ENCODE data around the gene GTF3A.
"Not testable (repeated sequence)": the region's sequence is repeated elsewhere in the genome, so short reads cannot be mapped to it uniquely, and the experiment has no call there.

GTF3A gene

DNA sequence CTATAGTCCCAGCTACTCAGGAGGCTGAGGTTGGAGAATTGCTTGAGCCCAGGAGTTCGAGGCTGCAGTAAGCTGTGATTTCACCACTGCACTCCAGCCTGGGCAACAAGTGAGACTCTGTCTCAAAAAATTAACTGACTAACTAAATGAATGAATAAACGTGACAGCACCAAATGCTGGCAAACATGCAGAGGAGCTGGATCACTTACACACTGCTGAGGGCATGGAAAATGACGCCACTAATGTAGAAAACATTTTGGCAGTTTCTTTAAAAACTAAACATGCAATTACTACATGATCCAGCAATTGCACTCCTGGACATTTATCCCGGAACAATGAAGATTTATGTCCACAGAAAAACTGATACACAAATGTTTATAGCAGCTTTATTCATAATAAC is 31.3 kb upstream of the GTF3A start:
- H3K27ac ChIP-seq, result no peak overlapping the region
- CTCF ChIA-PET, result no interaction called here
- TF ChIP-seq, protein P1, sequence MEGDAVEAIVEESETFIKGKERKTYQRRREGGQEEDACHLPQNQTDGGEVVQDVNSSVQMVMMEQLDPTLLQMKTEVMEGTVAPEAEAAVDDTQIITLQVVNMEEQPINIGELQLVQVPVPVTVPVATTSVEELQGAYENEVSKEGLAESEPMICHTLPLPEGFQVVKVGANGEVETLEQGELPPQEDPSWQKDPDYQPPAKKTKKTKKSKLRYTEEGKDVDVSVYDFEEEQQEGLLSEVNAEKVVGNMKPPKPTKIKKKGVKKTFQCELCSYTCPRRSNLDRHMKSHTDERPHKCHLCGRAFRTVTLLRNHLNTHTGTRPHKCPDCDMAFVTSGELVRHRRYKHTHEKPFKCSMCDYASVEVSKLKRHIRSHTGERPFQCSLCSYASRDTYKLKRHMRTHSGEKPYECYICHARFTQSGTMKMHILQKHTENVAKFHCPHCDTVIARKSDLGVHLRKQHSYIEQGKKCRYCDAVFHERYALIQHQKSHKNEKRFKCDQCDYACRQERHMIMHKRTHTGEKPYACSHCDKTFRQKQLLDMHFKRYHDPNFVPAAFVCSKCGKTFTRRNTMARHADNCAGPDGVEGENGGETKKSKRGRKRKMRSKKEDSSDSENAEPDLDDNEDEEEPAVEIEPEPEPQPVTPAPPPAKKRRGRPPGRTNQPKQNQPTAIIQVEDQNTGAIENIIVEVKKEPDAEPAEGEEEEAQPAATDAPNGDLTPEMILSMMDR (conservative IDR thresholded peaks at IDR 0.05; ENCODE audit: low read depth), result no peak
- POLR2A ChIA-PET (ENCODE audit: low non-redundant PET), result no interaction called here
- no peak for DNase-seq (ENCODE audit: low spot score)

DNA sequence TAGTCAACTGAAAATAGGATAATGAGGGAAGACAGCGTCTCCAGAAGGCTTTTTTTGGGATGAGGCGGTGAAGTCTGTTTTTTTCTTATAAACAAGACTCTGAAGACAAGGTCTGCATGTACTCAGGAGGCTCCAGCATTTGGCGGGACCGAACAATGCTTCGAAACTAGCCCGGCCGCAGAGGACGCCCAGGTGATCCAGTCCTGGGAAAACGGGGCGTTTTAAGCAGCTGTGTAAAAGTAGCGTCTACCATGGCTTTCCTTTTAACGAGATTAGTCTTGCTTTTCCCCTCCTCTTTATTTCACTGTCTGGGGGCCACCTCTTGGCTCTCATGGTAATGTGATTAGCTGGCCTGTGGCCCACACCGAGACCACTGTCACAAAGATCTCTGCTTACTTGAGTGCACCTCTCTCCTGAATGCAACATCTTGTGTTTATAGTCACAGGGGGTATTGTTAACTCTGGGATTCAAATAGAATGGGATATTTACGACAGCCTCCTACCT is 29.4 kb upstream of the GTF3A start:
- ChIA-PET POLR2A (ENCODE audit: low non-redundant PET) (no interaction called here), CTCF (interaction anchor here (0.5 to 0.6 kb wide), 2 partner anchors 249 to 401 kb away, joined by 3 read pairs; no protein-coding TSS in a partner anchor)
- TF ChIP-seq, protein P1 (conservative IDR thresholded peaks at IDR 0.05; ENCODE audit: low read depth), result no peak
- no peak overlapping the region for H3K27ac ChIP-seq
- no peak for DNase-seq (ENCODE audit: low spot score)

DNA sequence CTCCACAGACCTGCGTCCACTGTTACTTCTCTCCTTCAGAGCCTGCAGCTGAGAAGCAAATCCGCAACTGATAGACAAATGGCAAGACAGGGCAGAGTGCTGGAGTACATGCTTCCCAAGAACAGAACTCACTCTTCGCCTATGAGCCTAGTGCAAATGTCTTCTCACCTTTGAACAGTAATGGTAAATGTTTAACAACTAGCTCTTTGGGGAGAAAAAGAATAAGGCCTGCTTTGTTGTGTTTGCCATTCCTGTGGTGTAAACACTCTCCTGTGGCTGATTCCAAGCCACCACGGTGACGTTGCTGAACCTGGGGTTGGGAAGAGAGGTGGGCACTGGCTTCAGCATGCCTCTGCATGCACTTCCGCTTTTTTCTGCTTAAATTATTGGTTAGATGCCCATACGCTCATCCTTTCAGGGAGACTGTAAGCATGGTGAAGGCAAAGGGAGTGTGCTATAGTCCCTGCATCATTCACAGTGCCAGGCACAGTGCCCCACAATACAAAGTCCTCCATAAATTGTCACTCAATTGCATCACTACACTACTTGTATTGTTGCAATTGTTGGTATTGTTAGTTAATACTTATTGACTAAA is 28.1 kb upstream of the GTF3A start:
- H3K27ac ChIP-seq, result no peak overlapping the region
- CTCF ChIA-PET, result interaction anchor here (0.8 kb wide), 1 partner anchor 70 kb away, joined by 4 read pairs; no protein-coding TSS in a partner anchor
- POLR2A ChIA-PET (ENCODE audit: low non-redundant PET), result no interaction called here
- DNase-seq (ENCODE audit: low spot score), result no peak
- TF ChIP-seq, protein P1 (conservative IDR thresholded peaks at IDR 0.05; ENCODE audit: low read depth), result no peak

DNA sequence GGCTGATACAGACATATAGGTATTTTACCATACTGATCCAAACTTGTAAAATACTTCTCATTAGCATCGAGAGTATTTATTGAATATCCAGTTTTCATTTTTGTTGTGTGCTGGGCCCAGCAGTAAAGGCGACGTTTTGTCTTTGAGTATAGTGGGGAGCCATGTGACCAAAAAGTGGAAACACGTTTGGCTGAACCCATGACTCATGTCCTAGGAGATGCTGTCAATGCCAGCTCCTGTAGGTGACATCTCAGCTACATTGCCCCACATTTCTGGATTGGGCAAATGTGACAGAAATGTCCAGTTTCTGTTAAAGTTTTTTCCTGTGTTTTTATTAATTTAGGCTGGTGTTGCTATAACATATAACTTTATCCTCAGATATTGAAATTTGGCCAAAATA is 26.1 kb upstream of the GTF3A start:
- ChIA-PET CTCF (interaction anchor here (0.6 kb wide), 1 partner anchor 139 kb away, joined by 3 read pairs; no protein-coding TSS in a partner anchor), POLR2A (ENCODE audit: low non-redundant PET) (no interaction called here)
- TF ChIP-seq, protein P1 (conservative IDR thresholded peaks at IDR 0.05; ENCODE audit: low read depth), result no peak
- no peak overlapping the region for H3K27ac ChIP-seq
- no peak for DNase-seq (ENCODE audit: low spot score)

DNA sequence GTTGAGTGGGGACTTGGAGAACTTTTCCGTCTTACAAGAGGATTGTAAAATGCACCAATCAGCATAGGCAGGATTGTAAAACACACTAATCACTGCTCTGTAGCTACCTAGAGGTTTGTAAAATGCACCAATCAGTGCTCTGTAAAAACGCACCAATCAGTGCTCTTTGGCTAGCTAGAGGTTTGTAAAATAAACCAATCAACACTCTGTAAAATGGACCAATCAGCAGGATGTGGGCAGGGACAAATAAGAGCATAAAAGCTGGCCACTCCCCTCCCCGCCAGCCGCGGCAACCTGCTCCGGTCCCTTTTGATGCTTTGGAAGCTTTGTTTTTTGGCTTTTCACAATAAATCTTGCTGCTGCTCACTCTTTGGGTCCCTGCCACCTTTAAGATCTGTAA is 24.0 kb upstream of the GTF3A start:
- CTCF ChIA-PET, result interaction anchor here (0.6 to 1.0 kb wide), 2 partner anchors 24 to 426 kb away, joined by 3 read pairs; partner anchors contain the start of gene GTF3A
- POLR2A ChIA-PET (ENCODE audit: low non-redundant PET); DNase-seq (ENCODE audit: low spot score): not testable (repeated sequence)
- peak overlapping the region; percentile 73 for H3K27ac ChIP-seq

DNA sequence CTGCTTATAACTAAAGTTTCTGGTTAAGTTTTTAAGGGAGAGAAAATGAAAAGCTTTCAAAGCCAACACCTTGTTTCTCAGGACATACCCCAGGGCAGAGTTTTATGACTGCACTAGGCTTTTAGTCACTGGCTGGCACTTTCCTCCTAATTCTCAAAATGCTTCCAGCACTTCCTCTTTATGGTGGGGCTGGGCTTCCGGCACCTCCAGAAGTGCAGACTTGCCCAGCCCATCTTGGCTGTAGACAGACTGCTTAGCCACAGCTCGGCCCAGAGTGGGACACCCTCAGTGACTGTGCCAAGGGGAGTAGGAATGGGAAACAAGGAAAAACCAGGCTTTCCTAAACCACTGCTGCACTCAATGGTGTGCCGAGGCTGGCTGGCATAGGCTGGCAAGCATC is 23.2 kb upstream of the GTF3A start:
- DNase-seq (ENCODE audit: low spot score), result peak; percentile 32
- TF ChIP-seq, protein P1 (conservative IDR thresholded peaks at IDR 0.05; ENCODE audit: low read depth), result no peak
- POLR2A ChIA-PET (ENCODE audit: low non-redundant PET), result no interaction called here
- H3K27ac ChIP-seq, result peak overlapping the region; percentile 73
- CTCF ChIA-PET, result interaction anchor here (0.6 to 1.0 kb wide), 2 partner anchors 15 to 425 kb away, joined by 3 read pairs; no protein-coding TSS in a partner anchor

DNA sequence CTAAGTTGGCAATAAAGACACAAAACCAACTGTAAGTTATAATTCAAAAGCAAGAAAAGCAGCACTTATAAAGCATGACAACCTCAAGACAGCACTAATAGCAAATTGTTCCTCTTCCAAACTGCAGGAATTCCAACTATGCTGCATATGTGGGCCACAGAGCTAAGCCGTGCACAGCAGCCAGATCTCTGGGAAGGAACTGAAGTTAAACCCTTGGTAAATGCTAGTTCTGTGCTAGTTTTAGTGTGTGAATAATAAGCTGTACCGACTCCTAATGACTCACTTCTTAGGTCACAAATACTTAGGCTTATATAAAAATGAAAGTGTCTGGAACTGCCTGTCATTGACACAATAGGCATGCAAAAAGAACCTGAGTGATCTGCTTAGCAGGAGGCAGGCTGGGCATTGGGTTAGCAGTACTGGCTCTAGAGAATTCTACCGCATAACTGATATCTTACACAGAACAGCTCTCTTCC is 21.2 kb upstream of the GTF3A start:
- POLR2A ChIA-PET (ENCODE audit: low non-redundant PET), result no interaction called here
- DNase-seq (ENCODE audit: low spot score), result peak; percentile 12
- H3K27ac ChIP-seq, result peak overlapping the region; percentile 57; the same call in 1 of the 2 replicates
- CTCF ChIA-PET, result interaction anchor here (0.6 kb wide), 1 partner anchor 586 kb away, joined by 3 read pairs; no protein-coding TSS in a partner anchor
- TF ChIP-seq, protein P1 (conservative IDR thresholded peaks at IDR 0.05; ENCODE audit: low read depth), result no peak
